ENCODE data around the gene LAG3.
"Not testable (repeated sequence)": the region's sequence is repeated elsewhere in the genome, so short reads cannot be mapped to it uniquely, and the experiment has no call there.

The LAG3 gene

DNA sequence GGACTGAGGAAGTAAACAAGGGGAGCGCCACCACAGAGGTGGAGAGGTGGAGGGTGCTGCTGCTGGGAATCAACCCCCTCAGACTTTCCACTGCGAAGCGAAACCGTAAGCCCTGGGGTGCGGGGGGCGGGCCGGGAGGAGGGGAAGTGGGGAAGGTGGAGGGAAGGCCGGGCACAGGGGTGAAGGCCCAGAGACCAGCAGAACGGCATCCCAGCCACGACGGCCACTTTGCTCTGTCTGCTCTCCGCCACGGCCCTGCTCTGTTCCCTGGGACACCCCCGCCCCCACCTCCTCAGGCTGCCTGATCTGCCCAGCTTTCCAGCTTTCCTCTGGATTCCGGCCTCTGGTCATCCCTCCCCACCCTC lies at the start of gene LAG3:
Gene LAG3, plus strand, starts transcription at position 190 of the 365 bp plus-strand sequence. CDS start 333 bp downstream, outside the sequence.
- FAIRE-seq: no peak

DNA sequence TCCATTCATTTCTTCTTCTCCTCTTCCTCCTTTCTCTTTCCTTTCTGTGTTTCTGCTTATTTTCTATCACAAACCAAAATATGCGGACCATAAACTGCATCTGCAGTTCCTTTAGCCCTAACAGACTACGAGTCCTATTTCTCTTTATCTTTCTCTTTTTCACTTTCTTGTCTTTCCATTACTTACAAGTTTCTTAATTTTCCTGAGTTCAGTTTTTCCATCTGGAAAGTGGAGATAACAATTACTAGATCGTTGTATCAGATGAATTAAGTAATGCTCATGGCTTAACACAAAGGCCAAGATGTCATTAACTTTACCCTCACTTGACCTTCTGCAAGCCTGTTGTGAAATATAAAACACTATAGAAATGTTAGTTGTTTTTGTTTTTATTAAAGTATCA lies 49.5 kb upstream of the LAG3 start:
- no peak for FAIRE-seq

DNA sequence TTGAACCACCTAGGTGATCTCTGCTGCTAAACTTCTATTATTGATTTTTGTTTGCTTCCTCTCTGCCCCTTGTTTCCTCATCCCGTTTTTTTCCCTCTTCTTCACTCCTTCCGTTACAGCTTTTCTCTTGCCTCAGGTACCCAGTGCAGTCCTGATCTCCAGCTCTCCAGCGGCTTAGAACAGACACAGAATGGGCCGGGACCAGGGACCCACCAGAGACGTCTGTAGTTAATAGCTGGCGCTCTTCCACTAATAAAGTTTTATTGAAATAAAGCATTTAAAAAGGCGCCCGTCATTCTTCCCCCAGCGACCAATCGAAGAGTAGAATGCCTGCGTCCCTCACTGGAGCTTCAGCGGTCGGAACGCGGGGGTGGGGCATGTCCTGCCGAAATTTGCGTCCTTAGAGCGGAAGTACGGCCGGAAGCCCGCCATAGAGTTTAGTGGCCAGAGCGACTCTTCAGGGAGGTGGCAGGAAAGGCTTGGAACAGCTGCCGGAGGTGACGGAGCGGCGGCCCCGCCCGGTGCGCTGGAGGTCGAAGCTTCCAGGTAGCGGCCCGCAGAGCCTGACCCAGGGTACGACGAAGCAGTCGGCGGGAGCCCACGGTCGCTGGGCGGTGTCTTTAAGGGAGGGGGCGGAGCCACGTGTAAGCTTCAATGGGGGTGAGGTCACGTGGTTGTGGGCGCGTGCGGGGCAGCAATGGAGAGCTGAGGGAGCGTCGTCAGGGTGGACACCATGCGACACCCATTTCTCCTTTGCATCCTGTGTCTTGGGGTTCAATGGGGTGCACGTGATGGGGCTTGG lies 48.5 kb upstream of the LAG3 start, which contains the start of gene COPS7A:
Gene COPS7A, plus strand, starts transcription at position 440 of the 802 bp plus-strand sequence. CDS start 611 bp downstream, outside the sequence.
- peak; percentile 97 for FAIRE-seq

DNA sequence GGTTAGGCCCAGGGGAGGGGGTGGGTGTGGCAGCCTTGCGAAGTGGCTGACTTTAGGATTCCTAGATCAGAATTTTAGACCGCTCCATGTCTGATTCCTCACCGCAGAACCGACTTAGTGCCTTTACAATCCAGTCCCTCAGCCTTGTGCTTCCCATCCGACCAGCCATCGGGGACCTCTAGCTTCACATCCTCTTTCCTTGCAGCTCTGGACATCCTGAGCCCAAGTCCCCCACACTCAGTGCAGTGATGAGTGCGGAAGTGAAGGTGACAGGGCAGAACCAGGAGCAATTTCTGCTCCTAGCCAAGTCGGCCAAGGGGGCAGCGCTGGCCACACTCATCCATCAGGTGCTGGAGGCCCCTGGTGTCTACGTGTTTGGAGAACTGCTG lies 47.9 kb upstream of the LAG3 start:
- no peak for FAIRE-seq

DNA sequence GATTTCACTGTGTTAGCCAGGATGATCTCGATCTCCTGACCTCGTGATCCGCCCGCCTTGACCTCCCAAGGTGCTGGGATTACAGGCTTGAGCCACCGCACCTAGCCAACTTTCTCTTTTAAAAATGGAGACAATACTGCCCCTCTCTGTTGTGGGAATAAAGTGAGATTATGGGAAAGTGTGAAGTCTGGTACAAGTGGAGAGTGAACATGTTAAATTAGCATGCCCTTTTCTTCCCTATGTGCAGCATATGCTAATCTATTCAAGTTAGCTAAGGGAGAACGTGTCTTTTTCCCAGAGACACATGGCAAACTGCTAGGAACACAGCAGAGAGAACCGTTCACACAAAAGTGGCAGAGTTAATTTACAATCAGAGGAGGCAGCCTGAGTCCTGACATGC lies 47.0 kb upstream of the LAG3 start:
- no peak for FAIRE-seq

DNA sequence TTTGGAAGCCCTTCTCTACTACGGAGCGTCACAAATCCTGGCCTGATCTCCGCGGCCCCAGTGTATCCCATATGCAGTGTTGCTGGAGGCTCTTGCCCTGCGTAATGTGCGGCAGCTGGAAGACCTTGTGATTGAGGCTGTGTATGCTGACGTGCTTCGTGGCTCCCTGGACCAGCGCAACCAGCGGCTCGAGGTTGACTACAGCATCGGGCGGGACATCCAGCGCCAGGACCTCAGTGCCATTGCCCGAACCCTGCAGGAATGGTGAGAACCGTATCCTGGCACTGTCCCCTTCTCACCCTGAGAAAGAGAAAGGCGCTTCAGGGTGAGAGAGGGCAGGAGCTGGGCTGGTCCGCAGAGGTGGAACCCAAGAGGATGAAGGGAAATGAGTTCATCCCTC lies 43.1 kb upstream of the LAG3 start:
- FAIRE-seq: no peak

DNA sequence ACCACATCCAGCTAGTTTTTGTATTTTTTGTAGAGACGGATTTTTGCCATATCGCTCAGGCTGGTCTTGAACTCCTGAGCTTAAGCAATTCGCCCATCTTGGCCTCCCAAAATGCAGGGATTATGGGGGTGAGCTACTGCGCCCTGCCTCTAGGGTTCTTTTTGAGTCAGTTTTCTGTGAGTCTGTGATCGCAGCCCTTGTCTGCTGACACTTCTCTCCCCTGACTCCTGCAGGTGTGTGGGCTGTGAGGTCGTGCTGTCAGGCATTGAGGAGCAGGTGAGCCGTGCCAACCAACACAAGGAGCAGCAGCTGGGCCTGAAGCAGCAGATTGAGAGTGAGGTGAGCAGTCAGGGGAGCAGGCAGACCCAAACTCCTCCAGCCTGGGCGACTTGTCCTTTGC lies 42.2 kb upstream of the LAG3 start:
- FAIRE-seq: no peak

DNA sequence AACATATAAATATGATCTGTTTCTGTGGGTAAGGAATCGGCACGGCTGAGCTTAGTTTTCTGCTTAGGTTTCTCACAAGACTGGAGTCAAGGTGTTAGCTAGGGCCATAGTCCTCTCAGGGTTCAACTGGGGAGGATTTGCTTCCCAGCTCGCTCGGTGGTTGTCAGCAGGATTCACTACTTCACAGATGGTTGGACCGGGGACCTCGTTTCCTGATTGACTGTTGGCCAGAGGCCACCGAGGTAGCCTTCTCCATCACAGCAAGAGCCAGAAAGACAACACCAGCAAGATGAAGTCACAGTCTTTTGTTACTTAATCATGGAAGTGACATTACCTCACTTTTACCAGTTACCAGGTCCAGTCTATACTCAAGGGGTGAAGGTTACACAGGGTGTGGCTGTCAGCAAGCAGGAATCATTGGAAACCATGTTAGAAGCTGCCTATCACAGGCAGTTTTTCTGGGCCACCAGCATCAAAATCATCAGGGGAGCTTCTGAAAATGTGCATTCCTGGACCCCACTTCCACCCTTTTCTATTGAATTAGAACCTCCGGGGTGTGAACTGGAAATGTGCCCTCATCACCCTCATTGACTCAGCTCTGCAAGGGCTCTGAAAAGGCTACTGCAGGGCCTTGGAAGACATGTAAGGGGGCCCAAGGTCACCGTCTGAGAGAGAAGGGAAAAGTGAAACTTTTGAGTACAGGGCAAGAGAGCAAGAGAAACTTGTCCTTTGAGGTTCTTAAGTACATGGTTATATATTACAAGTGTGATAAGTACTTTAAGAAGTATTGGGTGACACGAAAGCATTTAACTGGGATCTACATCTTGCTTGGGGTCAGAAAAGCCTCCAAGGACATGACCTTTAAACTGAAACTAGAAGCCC lies 37.6 kb upstream of the LAG3 start:
- FAIRE-seq: no peak

DNA sequence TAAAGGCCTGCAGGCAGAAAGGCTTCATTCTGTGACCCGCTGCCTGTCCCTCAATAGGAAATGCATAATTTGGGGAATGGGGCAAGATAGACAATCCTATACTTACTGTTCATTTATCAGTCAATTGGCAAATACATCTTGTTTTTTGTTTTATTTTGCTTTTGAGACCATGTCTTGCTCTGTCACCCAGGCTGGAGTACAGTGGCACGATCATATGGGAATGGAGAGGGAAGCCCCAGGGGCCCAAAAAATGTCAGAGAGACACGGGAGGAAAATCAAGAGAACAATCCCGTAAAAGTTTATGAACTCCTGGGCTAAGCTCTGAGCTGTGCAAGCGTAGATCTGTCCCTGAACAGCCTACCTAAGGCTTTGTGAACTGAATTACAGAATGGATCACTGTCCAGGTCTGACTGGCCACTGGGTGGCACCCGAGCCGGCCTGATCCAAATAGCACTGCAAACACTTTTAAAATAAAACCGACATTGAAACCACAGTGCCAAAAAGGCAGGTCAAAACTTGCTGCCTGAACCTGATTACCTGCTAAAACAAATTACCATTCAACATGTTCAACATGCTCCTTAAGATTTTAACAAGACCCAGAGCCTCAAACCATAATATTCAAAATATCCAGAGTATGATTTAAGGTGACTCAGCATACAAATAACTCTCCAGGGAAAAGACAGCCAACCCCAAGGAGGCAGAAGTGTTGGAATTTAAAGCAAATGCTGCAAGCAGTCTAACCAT lies 36.7 kb upstream of the LAG3 start:
- FAIRE-seq: peak; percentile 12

DNA sequence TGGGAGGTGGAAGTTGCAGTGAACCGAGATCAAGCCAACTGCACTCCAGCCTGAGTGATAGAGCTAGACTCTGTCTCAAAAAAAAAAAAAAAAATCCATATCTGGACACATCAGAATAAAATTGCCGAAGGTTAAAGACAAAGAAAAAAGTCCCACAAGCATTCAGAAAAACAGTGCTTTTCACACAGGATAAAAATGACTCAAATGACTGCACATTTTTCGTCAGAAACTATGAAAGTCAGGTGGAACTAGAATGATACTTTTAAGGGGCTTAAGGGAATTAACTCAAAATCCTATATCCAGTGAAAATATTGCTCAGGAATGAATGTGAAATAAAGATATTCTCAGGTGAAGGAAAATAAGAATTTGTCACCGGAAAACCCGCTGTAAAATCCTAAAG lies 35.6 kb upstream of the LAG3 start:
- FAIRE-seq: no peak

DNA sequence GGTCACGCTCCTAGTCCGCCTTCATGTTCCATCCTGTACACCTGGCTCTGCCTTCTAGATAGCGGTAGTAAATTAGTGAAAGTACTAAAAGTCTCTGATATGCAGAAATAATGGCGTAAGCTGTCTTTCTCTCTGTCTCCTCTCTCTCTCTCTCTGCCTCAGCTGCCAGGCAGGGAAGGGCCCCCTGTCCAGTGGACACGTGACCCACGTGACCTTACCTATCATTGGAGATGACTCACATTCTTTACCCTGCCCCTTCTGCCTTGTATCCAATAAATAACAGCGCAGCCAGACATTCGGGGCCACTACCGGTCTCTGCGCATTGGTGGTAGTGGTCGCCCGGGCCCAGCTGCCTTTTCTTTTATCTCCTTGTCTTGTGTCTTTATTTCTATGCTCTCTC lies 30.2 kb upstream of the LAG3 start:
- FAIRE-seq: not testable (repeated sequence)

DNA sequence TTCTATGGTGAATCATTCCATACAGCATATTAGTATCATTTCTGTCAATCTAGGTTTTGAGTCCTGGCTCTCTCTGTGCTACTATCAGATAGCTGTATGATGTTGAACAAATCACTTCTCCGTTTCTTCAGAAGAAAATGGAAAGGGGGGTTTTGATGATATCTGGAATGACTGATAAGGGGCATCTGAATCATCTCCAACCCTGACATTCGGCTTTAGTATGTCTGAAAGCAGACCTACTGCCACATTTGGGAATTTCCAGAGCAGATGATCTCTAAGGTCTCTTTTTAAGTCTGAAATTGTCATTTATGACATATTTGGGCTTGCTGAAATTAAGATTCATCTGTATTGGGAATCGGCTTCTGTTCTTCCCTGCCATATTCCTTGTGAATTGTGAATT lies 29.5 kb upstream of the LAG3 start:
- no peak for FAIRE-seq

DNA sequence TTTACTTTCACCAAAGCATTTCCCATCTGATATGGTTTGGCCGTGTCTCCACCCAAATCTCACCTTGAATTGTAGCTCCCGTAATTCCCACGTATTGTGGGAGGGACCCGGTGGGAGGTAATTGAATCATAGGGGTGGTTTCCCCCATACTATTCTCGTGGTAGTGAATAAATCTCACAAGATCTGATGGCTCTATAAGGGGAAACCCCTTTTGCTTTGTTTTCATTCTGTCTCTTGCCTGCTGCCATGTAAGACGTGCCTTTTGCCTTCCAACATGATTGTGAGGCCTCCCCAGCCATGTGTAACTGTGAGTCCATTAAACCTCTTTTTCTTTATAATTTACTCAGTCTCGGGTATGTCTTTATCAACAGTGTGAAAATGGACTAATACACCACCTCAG lies 29.0 kb upstream of the LAG3 start:
- not testable (repeated sequence) for FAIRE-seq

DNA sequence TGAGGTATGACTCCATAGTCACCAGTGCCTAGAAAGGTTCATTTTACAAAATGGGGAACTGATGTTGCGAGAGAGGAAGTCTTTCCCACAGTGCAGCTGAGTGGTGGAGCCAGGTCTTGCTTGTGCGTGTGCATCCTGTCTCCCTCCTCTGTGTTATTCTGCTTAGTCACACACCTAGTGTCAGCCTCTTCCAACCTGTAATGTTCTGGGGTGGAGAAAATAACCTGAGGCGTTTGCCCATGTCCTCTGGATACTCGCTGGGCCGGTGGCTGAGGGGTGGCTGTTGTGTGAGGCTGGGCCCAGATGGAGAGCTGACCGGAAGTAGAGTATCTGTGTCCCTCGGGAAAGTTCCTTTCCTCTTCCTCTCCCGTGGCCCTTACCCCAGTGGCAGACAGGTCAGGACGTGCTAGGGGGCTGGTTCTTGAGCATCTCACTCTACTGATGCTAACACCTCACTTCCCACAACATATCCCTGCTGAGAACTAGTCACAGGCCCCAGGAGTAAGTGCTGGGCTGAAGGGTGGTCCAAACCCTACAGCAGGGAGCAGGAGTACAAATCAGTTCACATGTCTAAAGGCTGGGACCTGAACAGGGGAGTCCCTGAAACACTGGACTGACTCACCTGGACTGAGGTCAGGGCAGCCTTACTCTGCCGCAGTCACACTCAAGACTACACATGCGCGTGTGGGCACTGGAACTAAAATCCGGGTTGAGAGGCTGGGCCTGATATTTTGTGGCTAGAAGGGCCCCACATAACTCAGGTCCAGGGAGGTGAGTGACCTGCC lies 26.4 kb upstream of the LAG3 start:
- no peak for FAIRE-seq

DNA sequence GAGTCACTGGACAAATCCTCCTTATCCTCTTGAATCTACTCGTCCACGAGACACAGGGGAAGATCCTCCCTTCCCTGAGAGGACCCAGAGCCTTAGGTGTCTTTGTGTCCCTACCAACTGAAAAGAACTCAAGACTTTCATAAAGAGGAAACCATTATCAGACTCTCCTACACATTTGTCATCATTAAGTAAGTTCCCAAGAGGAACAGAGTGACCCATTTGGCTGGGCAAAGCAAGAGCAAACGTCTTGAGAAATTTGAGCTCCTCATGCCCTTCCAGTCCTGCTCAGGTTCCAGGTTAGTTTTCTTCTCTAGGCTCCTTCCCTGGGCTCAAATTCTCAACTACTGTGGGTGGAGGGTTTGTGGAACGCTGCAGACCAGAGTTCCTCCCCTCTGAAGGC lies 25.1 kb upstream of the LAG3 start:
- no peak for FAIRE-seq

DNA sequence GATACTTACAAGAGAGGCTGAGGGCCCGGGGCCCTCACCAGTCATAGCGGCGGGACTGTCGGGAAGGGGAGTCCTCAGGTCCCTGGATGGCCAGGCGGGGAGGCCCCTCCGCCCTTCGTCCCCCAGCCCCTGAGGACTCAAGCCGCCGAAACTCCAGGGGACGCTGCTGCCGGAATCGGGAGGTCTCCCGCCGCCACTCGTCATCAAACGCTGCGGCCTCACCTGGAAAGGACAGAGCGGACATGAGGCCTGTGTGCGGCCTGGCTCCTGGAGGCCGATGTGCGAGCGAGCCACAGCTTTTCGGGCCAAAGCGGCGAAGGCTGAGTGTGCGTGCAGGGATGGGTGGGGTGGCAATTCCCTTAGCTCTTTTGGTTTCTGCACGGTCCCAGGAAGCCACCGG lies 23.6 kb upstream of the LAG3 start:
- FAIRE-seq: no peak

DNA sequence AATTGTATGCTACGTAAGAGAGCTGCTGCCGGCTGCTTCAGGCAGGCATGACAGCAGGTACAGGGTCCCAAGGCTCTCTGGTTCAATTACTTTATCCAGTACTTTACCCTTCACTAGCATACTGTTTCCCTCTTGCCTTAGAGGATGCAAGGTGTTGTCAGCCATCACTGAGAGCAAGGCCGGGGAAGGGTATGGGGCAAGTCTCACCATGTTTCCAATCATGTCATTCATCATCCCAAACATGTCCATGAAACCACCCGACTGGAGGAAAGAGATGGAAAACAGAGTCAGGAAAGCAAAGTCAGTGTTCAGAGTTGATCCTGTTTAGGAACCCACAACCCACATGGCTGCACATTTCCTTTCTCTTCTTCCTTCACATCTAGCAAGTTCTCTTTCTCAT lies 21.8 kb upstream of the LAG3 start:
- FAIRE-seq: no peak

DNA sequence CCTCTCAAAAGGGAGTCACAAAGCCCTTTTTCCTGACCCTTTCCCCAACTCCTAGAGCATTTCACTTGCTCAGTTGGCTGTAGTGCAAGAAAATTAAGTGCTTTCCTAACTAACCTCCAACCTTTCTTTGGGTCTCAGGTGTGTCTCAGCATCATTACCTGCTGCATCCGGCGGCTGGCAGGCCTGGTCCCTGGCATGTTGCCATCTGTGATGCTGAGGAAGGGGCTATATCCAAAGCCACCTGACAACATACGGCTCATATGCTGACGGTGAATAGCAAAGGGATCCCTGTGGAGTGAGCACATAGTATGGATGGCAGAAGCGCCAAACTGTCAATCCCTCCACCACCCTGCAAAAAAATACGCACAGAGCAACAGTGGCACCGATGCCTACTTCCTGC lies 20.6 kb upstream of the LAG3 start:
- no peak for FAIRE-seq

DNA sequence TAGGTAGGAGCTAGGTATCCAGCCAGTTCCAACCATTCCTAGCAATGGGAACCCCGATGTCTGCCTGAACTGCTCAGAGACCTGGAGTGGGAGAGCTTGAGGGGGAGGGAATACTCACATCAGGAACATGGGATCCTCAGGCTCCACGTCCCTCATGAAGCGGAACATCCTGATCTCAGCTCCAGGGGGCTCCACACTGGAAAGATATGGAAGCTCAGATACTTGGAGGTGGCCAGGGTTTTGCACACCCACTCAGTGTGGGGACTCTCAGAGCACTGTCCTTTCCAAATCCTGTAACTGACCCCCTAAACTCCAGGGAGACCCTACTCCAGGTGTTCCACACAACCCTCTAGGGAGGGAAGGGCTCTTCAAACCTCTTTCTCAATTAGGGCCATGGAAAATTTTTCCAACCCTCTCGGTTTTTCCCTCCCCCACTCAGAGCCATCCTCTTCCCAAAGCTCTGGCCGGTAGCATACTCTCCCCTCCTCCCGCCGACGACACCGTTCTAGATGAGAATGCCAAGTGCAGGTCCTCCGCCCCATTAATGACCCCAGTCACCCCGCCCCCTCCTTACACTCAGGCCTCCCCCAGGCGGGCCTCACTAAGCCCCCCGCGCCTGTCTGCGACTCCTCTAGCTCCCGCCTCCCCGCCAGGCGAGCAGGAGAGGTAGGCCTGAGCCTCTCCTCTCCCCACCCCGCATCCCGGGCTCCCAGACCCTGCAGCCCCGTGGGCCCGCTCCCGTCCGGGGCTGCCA lies 20.0 kb upstream of the LAG3 start:
- no peak for FAIRE-seq

DNA sequence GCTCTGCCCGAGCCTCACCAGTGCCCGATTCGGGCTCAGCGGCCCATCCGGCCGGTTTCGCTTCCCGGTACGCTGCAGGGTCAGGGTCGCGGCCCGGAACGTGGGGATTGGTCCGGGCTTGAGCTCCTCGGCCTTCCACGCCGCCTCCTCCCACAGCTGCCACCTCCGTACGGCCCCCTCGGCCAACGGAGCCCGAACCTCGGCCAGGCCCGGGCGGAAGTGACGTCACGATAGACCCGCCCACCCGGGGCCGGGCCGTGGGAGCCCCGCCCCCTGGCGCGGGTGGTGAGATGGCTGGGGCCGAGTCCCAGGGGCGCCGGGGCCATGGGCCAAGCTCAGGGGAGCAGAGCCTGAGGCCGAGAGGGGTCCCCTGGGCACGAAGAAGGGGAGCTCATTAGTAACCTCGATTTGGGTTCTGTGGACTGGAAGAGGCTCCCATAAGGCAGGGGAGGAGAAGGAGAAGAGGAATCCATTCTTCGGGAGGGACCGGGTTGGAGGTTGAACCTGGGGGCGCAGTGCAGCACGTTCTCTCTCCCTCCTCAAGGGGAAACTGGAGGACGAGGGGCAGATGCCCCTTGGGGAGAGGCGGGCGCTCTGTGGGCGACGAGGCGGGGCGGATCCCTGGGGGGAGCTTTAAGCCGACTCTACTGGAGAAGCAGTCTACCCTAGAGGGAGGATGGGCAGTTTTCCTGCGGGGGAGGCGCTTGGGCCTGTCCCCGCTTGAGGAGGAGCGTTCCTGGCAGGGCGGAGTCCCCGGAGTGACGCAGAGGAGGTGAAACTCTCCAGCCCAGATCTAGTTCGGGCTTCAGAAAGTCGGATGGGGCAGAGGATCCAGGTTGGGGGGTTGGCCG lies 19.2 kb upstream of the LAG3 start, which contains the start of gene MLF2:
Gene MLF2, minus strand, starts transcription at position 221 of the 851 bp plus-strand sequence. CDS start 807 bp downstream, outside the sequence.
- FAIRE-seq: peak; percentile 93

All from endometrium (tissue), 2 donors.